Astrocyte (in vitro differentiated cells and primary cell): ENCODE data around the gene SMAD3.

ENCODE experiments used
- EZH2 ChIP-seq: IDR thresholded peaks from 2 replicates; pipeline ENCODE4 v1.6.1; 2012; ENCODE audit warnings: mild to moderate bottlenecking, low read length, inconsistent platforms; ENCODE audit not compliant: insufficient read depth
- TF ChIP-seq, protein P1 (sequence below): IDR thresholded peaks from 2 replicates; pipeline ENCODE4 v1.5.1; 2011; ENCODE audit warnings: low read depth, mild to moderate bottlenecking, inconsistent platforms, low read length, moderate library complexity; ENCODE audit not compliant: insufficient read depth

DNA sequence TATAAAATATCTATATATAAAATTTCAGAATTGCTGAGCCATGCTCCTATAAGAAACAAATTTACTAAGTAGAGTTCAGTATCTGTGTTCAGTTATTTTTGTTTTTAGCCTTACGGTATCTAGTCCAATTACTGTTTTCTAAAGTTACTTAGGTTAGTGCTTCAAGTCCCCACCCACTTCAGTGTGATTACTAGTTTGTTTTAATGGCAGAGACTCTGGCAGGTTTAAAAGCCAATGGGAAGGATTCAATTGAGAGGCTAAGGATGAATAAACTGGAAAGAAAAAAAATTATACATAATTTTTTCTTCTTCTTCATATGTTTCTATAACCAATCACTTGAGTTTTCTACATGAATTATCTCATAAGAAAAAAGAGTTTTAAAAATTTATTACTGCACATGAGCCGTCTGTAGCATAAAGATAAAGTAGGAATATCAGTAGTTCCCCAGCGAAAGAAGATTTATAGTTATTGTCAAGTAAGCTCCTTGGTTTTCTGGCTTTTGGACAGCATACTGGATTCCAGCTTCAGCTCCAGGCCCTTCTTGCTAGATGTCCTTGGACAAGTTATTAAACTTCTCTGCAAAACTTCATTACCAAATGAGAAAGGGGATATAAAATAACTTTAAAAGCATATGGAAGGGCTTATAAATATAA, 142.3 kb downstream of the SMAD3 start:
- TF ChIP-seq, protein P1, sequence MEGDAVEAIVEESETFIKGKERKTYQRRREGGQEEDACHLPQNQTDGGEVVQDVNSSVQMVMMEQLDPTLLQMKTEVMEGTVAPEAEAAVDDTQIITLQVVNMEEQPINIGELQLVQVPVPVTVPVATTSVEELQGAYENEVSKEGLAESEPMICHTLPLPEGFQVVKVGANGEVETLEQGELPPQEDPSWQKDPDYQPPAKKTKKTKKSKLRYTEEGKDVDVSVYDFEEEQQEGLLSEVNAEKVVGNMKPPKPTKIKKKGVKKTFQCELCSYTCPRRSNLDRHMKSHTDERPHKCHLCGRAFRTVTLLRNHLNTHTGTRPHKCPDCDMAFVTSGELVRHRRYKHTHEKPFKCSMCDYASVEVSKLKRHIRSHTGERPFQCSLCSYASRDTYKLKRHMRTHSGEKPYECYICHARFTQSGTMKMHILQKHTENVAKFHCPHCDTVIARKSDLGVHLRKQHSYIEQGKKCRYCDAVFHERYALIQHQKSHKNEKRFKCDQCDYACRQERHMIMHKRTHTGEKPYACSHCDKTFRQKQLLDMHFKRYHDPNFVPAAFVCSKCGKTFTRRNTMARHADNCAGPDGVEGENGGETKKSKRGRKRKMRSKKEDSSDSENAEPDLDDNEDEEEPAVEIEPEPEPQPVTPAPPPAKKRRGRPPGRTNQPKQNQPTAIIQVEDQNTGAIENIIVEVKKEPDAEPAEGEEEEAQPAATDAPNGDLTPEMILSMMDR: no peak
- TF ChIP-seq EZH2: no peak
